Dermis microvascular lymphatic vessel endothelial cell (primary cell): ENCODE measurements around the gene SLC27A4. TPM values are rescaled to one million over a fixed set of nuclear protein-coding genes. Genes with fewer than 3 reads are reported as not detected.

Experiments
- DNase-seq, 2 donors: peaks; one replicate each; pipeline versions ENCODE4 v3.0.0 to v3.0.0-alpha.2; 2010; ENCODE audit warnings: low read depth in 2 of 2
- total RNA-seq: library from RNA; depleted of rRNA; stranded (reverse); fragments of >200 nt; gene quantifications from 2 replicates; pipeline ENCODE4 v1.2.1, GENCODE V29; 2014

Gene SLC27A4
- total RNA-seq, result 19.9 and 29.8 TPM in 2 replicates

GRCh38 chr9:128339761-128340690 lies at the start of gene SLC27A4:
Gene SLC27A4, plus strand, starts transcription at chr9:128340527. Its CDS starts 2,606 bp downstream, at chr9:128343133.
- DNase-seq, result peak; percentile 48 to 84

- DNase-seq, result no peak
These were observed 48.3 kb upstream of the SLC27A4 start for GRCh38 chr9:128292009-128292408.

GRCh38 chr9:128293091-128293490 lies 47.2 kb upstream of the SLC27A4 start:
- no peak for DNase-seq

GRCh38 chr9:128294142-128294541 lies 46.2 kb upstream of the SLC27A4 start:
- DNase-seq, result no peak

GRCh38 chr9:128296340-128297220 lies 43.7 kb upstream of the SLC27A4 start:
- DNase-seq, result no peak

GRCh38 chr9:128297221-128297773 lies 43.0 kb upstream of the SLC27A4 start:
- no peak for DNase-seq

GRCh38 chr9:128298535-128299482 lies 41.5 kb upstream of the SLC27A4 start:
- no peak for DNase-seq

- no peak for DNase-seq
These were observed 36.0 kb upstream of the SLC27A4 start for GRCh38 chr9:128304136-128304970.

GRCh38 chr9:128304971-128305288 lies 35.4 kb upstream of the SLC27A4 start:
- DNase-seq, result no peak

GRCh38 chr9:128309551-128309950 lies 30.8 kb upstream of the SLC27A4 start:
- DNase-seq, result no peak

GRCh38 chr9:128310461-128310860 lies 29.9 kb upstream of the SLC27A4 start:
- peak in 1 of 2 donors; percentile 36 for DNase-seq

GRCh38 chr9:128314697-128315096 lies 25.6 kb upstream of the SLC27A4 start:
- DNase-seq, result no peak

GRCh38 chr9:128316421-128316820 lies 23.9 kb upstream of the SLC27A4 start:
- DNase-seq, result peak in 1 of 2 donors; percentile 32

- DNase-seq, result no peak
These were observed 22.7 kb upstream of the SLC27A4 start for GRCh38 chr9:128317629-128318028.

- no peak for DNase-seq
These were observed 19.0 kb upstream of the SLC27A4 start for GRCh38 chr9:128321343-128321742.

GRCh38 chr9:128321879-128322403 lies 18.4 kb upstream of the SLC27A4 start:
- DNase-seq, result peak in 1 of 2 donors; percentile 48

- peak; percentile 92 to 95 for DNase-seq
These were observed 17.7 kb upstream of the SLC27A4 start, which contains the start of the genes COQ4 and TRUB2 for GRCh38 chr9:128322404-128323211. Gene COQ4, plus strand, starts transcription at chr9:128322839. Its CDS starts 20 bp downstream, at chr9:128322859. Gene TRUB2, minus strand, starts transcription at chr9:128322447. Its CDS starts 39 bp downstream, at chr9:128322408.

GRCh38 chr9:128323212-128323730 lies 17.1 kb upstream of the SLC27A4 start:
- peak in 1 of 2 donors; percentile 36 for DNase-seq
